Ascending aorta (tissue), 2 donors: ENCODE data around the gene PPIG. TPM values are rescaled to one million over a fixed set of nuclear protein-coding genes. Genes with fewer than 3 reads are reported as not detected.
"Not testable (repeated sequence)": the region's sequence is repeated elsewhere in the genome, so short reads cannot be mapped to it uniquely, and the experiment has no call there.

ENCODE experiments used
- DNase-seq, 2 donors: peaks; one replicate each; pipeline ENCODE4 v3.0.0-alpha.2; 2019; ENCODE audit warnings: low spot score in 2 of 2
- H3K27ac ChIP-seq, 2 donors: fragments of 200-600 bp; sonication (generic); one replicate each; pipeline ENCODE4 v1.5.1; 2016 to 2017; ENCODE audit warnings: mild to moderate bottlenecking in 1 of 2
- H3K27me3 ChIP-seq: fragments of 200-600 bp; sonication (generic); one replicate; pipeline ENCODE4 v1.5.1; 2017
- H3K36me3 ChIP-seq, 2 donors: fragments of 200-600 bp; sonication (generic); one replicate each; pipeline ENCODE4 v1.5.1; 2016
- H3K4me1 ChIP-seq, 2 donors: fragments of 200-600 bp; sonication (generic); one replicate each; pipeline ENCODE4 v1.5.1; 2016 to 2017; ENCODE audit warnings: mild to moderate bottlenecking in 1 of 2
- H3K4me3 ChIP-seq, 2 donors: fragments of 200-600 bp; sonication (generic); one replicate each; pipeline ENCODE4 v1.5.1; 2016 to 2017; ENCODE audit warnings: mild to moderate bottlenecking in 1 of 2
- H3K9me3 ChIP-seq, 2 donors: fragments of 200-600 bp; sonication (generic); one replicate each; pipeline ENCODE4 v1.5.1; 2016
- CTCF ChIP-seq, 3 experiments: fragments of 200-600 bp in 2 of 3; fragments of 450-650 bp in 1 of 3; sonication (generic) in 2 of 3; IDR thresholded peaks; one replicate each; pipeline ENCODE4 v1.5.1; 2016 to 2019; ENCODE audit warnings: antibody characterized with exemption in 3 of 3, mild to moderate bottlenecking in 1 of 3, moderate library complexity in 1 of 3
- intact Hi-C: fragments of 100-400 bp; cut with DNase I; formaldehyde crosslinking; loops from one replicate; pipeline ENCODE4 v1.15.1; 2023
- total RNA-seq: library from RNA; depleted of rRNA; stranded (reverse); fragments of >200 nt; gene quantifications from one replicate; pipeline ENCODE4 v1.1.0, GENCODE V29; 2016

The PPIG gene
- total RNA-seq, 1 donor from 2014 or later: 30.2 TPM

- H3K27me3 ChIP-seq: no peaks in the 10 kb centered on the region
- TF ChIP-seq CTCF (IDR thresholded peaks at IDR 0.05): no peak
- no peaks in the 10 kb centered on the region for H3K9me3 ChIP-seq
- intact Hi-C loops: no loop called here
- H3K4me3 ChIP-seq: no peak overlapping the region
- no peak overlapping the region for H3K27ac ChIP-seq
- H3K36me3 ChIP-seq: peaks cover 62 to 91% of the 10 kb centered on the region in 2 donors
- H3K4me1 ChIP-seq: no peaks in the 10 kb centered on the region
- DNase-seq: no peak
Measured at GRCh38 chr2:169609264-169609663, 25.1 kb downstream of the PPIG start.

DNA sequence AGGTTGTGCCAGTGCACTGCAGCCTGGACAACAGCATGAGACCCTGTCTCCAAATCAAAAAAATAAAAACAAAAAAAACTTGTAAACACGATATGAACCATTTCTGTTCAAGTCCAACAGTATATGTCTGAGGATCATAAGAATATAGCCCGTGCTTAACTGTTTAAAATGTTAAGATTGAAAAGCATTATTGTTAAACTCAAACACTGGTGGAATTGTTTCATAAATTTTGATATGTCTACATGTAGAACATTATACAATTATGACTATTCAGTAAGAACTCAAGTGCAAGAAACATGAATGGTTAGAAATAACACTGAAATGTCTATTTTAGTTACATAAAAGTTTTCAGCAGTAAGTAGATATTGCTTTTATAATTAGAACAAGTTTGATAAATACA lies 29.7 kb downstream of the PPIG start:
- Histone ChIP-seq H3K4me3 (no peak overlapping the region), H3K9me3 (peaks cover 0 to 4% of the 10 kb centered on the region in 2 donors), H3K36me3 (peaks cover 50 to 85% of the 10 kb centered on the region in 2 donors), H3K27me3 (no peaks in the 10 kb centered on the region), H3K4me1 (no peaks in the 10 kb centered on the region), H3K27ac (no peak overlapping the region)
- TF ChIP-seq CTCF (IDR thresholded peaks at IDR 0.05): no peak
- intact Hi-C loops: no loop called here
- DNase-seq: no peak

DNA sequence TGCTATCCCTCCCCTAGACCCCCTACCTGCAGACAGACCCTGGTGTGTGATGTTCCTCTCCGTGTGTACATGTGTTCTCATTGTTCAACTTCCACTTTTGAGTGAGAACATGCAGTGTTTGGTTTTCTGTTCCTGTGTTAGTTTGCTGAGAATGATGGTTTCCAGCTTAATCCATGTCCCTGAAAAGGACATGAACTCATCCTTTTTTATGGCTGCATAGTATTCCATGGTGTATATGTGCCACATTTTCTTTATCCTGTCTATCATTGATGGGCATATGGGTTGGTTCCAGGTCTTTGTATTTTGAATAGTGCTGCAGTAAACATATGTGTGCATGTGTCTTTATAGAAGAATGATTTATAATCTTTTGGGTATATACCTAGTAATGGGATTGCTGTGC lies 31.8 kb downstream of the PPIG start:
- H3K4me1 ChIP-seq, DNase-seq, H3K9me3 ChIP-seq, intact Hi-C loops, H3K27ac ChIP-seq, H3K27me3 ChIP-seq, H3K4me3 ChIP-seq: not testable (repeated sequence)
- peaks cover 43 to 64% of the 10 kb centered on the region in 2 donors for H3K36me3 ChIP-seq

GRCh38 chr2:169619946-169620345 lies 35.8 kb downstream of the PPIG start:
- Histone ChIP-seq H3K4me1 (no peaks in the 10 kb centered on the region), H3K27me3 (no peaks in the 10 kb centered on the region), H3K27ac (no peak overlapping the region), H3K36me3 (peaks cover 37 to 48% of the 10 kb centered on the region in 2 donors), H3K4me3 (no peak overlapping the region), H3K9me3 (peaks cover 0 to 4% of the 10 kb centered on the region in 2 donors)
- intact Hi-C loops: no loop called here
- DNase-seq: no peak
- TF ChIP-seq CTCF (IDR thresholded peaks at IDR 0.05): no peak

DNA sequence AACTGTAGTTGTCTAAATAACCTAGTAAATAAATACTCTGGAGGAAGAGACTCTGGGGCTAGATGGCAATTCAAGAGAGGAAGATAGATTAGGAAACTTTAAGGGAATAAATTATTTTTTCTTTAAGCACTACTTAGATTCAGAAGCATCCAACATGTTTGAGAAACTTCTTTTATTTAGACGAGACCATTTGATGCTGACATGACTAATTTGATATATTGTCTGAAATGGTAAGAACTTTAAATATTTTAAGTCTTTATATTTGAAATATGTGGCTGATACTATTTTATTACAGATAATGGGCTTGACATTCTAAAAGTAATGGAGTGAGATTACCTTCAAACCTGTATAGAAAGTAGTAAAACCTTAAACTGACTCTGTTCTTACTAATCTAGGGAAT lies 36.4 kb downstream of the PPIG start:
- Histone ChIP-seq H3K4me1 (no peaks in the 10 kb centered on the region), H3K27ac (no peak overlapping the region), H3K27me3 (no peaks in the 10 kb centered on the region), H3K9me3 (peaks cover 0 to 4% of the 10 kb centered on the region in 2 donors), H3K36me3 (peaks cover 33 to 43% of the 10 kb centered on the region in 2 donors), H3K4me3 (no peak overlapping the region)
- no peak for TF ChIP-seq CTCF (IDR thresholded peaks at IDR 0.05)
- intact Hi-C loops: no loop called here
- no peak for DNase-seq

DNA sequence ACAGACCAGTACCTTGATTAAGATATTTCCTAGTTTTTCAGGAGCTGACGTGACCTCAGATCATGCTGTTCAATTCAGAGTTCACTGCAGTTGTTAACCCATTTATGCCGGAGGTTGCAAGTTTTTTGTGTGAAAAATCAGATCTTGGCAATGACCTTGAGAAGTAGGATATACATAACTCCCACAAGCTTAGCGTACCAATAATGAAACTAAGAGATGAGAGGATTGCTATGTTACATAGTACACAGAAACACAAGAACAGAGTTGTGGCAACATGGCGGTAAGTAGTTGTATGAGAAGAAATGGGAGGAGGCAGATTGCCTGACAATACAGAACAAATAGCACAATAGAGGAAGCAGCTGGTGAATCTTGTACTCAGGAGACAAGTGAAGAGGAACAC lies 39.1 kb downstream of the PPIG start:
- Histone ChIP-seq H3K4me3 (no peak overlapping the region), H3K36me3 (peaks cover 18 to 34% of the 10 kb centered on the region in 2 donors)

More for the DNA sequence above, 39.1 kb downstream of the PPIG start:
- Histone ChIP-seq H3K9me3 (no peaks in the 10 kb centered on the region), H3K27ac (no peak overlapping the region), H3K27me3 (no peaks in the 10 kb centered on the region), H3K4me1 (no peaks in the 10 kb centered on the region)
- intact Hi-C loops: no loop called here
- TF ChIP-seq CTCF (IDR thresholded peaks at IDR 0.05): no peak
- DNase-seq: no peak
